WERI-Rb-1 (cell line): Measurements from ENCODE around the gene TMC8.

Experiments
- DNase-seq: peaks from one replicate; pipeline ENCODE4 v3.0.0-alpha.2; 2020
- H3K27ac ChIP-seq: fragments of 250-450 bp; sonication (Bioruptor Pico); 2 replicates; pipeline ENCODE4 v1.5.1; 2020; ENCODE audit warnings: mild to moderate bottlenecking, moderate library complexity
- H3K27me3 ChIP-seq: fragments of 250-450 bp; sonication (Bioruptor Pico); 2 replicates; pipeline ENCODE4 v1.5.1; 2021; ENCODE audit warnings: mild to moderate bottlenecking, low read depth, moderate library complexity; ENCODE audit not compliant: insufficient read depth, severe bottlenecking
- H3K36me3 ChIP-seq: fragments of 250-450 bp; sonication (Bioruptor Pico); 2 replicates; pipeline ENCODE4 v1.5.1; 2020; ENCODE audit warnings: mild to moderate bottlenecking, moderate library complexity
- H3K4me3 ChIP-seq: 2 replicates; pipeline ENCODE4 v1.5.1; 2011; ENCODE audit warnings: low read depth, mild to moderate bottlenecking, control low read depth, low read length
- H3K9me3 ChIP-seq: fragments of 250-450 bp; sonication (Bioruptor Pico); 2 replicates; pipeline ENCODE4 v1.5.1; 2021; ENCODE audit warnings: mild to moderate bottlenecking, moderate library complexity; ENCODE audit not compliant: severe bottlenecking
- TF ChIP-seq, protein P1 (sequence below): IDR thresholded peaks from 2 replicates; pipeline ENCODE4 v1.5.1; 2011; ENCODE audit warnings: low read depth, mild to moderate bottlenecking, control low read depth, inconsistent platforms, low read length

TMC8 gene

DNA sequence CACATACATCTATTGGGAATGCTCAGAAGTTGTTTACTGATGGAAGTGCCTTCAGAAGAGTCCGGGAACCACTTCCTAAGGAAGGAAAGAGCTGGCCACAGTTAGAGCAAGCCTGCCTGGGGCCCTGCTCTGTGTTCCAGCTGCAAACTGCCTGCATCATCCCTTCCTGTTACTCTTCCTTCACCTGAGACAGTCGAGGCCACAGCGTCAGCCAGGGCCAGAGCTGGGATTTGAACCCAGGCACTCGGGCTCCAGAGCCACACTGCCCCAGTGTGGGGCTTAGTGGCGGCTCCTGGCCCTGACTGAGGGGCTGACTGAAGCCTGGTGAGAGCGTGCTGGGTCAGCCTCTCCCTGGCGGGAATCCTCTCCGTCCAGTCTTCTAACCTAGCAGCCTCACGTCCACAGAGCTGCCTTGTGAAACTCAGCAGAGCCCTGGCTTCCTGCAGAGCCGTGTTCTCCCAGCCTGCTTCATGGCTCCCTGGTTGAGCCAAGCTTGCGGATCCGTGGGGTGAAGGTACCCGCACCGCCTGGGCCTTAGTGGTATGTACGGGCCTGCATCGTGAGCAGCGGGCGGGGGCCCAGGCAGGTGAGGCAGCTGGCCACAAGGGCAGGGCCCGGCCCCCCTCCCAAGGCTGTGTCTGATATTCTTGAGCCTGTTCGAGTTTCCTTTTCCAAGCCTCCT is 11.0 kb downstream of the TMC8 start:
- Histone ChIP-seq H3K27ac (no peak overlapping the region; the same call in 1 of the 2 replicates), H3K9me3 (no peaks in the 10 kb centered on the region), H3K36me3 (no peaks in the 10 kb centered on the region), H3K4me3 (no peak overlapping the region), H3K27me3 (no peaks in the 10 kb centered on the region)
- TF ChIP-seq, protein P1, sequence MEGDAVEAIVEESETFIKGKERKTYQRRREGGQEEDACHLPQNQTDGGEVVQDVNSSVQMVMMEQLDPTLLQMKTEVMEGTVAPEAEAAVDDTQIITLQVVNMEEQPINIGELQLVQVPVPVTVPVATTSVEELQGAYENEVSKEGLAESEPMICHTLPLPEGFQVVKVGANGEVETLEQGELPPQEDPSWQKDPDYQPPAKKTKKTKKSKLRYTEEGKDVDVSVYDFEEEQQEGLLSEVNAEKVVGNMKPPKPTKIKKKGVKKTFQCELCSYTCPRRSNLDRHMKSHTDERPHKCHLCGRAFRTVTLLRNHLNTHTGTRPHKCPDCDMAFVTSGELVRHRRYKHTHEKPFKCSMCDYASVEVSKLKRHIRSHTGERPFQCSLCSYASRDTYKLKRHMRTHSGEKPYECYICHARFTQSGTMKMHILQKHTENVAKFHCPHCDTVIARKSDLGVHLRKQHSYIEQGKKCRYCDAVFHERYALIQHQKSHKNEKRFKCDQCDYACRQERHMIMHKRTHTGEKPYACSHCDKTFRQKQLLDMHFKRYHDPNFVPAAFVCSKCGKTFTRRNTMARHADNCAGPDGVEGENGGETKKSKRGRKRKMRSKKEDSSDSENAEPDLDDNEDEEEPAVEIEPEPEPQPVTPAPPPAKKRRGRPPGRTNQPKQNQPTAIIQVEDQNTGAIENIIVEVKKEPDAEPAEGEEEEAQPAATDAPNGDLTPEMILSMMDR = no peak
- peak; percentile 14 for DNase-seq

DNA sequence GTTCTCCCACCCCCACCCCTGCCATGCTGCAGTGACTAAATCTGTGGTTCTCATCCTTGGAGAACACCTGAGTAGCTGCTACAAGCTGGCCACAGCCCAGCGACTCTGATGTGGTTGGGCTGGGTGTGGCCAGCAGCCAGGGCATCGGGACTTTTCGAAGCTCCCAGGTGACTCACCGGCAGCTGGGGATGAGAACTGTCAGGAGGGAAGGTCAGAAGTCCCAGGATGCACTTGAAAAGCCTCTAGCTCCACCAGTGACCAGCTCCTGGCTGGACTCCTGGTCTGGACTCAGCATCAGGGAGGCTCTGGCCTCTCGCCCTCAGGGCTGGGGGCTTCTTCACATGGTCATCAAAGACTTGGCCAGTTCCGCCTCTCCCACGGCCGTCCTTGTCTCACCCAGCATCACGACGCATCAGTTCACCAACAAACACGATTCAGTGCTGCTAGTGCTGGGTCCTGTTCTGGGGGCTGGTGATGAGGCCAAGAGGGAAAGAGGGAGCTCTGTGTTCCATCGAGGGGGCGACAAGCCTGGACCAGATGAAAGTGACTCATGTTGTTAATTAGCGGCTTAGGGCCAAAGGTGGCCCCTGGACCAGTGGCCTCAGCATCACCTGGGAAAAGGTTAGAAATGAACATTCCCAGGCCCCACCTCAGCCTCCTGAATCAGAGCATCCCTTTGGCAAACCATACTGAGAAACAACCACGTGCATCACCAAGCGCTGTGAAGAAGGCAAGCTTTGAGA is 11.7 kb downstream of the TMC8 start:
- H3K4me3 ChIP-seq = no peak overlapping the region
- TF ChIP-seq, protein P1 = no peak
- no peak for DNase-seq
- no peak overlapping the region for H3K27ac ChIP-seq
- H3K36me3 ChIP-seq = no peaks in the 10 kb centered on the region
- no peaks in the 10 kb centered on the region for H3K27me3 ChIP-seq
- H3K9me3 ChIP-seq = no peaks in the 10 kb centered on the region

DNA sequence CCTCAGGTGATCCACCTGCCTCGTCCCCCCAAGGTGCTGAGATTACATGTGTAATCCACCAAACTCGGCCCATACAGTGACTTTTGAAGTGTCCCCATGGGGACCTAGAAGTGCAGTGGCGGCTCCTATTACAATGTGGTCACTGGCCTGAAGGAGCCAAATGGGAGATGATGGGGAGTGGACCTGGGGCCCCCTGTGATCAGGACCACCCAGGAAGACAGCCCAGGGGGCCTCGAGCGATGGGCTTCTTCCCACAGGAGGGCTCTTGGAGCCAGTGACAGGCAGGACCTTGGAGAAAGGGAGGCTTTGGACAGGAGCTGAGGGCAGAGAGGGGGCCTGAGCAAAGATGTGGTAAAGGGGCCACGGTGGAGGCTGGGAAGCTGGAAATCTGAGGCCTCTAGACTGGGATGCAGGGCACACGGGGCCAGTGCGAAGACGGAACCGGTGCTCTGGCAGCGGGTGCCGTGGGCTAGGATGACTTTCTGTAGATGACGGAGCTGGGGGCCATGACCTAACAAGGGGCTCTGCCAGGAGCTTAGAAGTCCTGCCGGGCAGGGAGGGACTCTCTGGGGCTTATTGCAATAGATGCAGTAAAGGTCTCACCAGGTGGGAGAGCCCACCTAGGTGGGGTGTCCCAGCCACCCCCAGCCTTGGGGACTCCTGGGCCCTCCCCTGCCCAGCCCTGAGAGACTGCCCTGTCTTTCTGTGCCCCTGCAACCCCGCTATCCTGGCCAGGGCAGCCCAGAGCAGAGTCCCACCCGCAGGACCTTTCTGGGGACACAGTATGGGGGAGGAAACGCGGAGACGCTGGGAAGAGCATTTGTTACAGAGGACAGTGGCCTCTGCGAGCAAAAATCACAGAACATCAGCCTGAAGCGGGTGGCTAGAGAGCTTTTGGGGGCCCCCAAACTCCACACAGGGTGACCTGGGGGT is 12.9 kb downstream of the TMC8 start:
- no peaks in the 10 kb centered on the region for H3K27me3 ChIP-seq
- no peak overlapping the region for H3K4me3 ChIP-seq
- H3K36me3 ChIP-seq = no peaks in the 10 kb centered on the region
- no peak for DNase-seq
- TF ChIP-seq, protein P1 = no peak
- H3K27ac ChIP-seq = 0 out of 2 replicates have a peak overlapping the region, but pooled peaks have one; percentile 3
- no peaks in the 10 kb centered on the region for H3K9me3 ChIP-seq

DNA sequence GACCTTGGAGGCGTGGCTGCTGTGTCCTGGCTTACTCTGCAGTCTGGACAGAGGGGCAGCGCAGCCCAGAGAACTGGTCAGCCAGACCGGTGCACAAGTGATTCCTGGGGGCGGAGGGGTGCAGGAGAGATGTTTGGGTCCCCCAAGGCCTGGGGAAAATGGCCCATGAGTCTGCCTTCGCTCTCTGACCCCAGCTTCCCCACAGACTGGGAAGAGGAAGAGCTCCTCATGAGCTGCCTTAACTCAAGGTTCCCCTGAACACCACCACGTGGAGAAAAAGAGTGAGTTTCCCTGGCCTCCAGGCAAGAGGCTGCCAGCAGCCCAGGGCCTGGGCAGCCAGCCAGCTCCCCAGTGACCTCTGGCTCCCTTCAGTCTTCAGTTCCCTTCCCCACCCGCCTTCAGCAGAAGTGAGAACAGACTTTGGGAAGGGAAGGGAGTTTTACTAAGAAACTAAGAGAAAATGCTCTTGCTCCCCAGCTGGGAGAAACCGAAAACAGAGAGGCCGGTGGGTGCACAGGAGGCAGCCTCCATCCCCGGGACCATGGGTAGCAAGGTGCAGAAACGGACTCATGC is 13.7 kb downstream of the TMC8 start:
- DNase-seq = no peak
- no peak overlapping the region for H3K4me3 ChIP-seq
- TF ChIP-seq, protein P1 = no peak
- no peaks in the 10 kb centered on the region for H3K9me3 ChIP-seq
- no peaks in the 10 kb centered on the region for H3K27me3 ChIP-seq
- no peaks in the 10 kb centered on the region for H3K36me3 ChIP-seq
- 0 out of 2 replicates have a peak overlapping the region, but pooled peaks have one; percentile 3 for H3K27ac ChIP-seq

DNA sequence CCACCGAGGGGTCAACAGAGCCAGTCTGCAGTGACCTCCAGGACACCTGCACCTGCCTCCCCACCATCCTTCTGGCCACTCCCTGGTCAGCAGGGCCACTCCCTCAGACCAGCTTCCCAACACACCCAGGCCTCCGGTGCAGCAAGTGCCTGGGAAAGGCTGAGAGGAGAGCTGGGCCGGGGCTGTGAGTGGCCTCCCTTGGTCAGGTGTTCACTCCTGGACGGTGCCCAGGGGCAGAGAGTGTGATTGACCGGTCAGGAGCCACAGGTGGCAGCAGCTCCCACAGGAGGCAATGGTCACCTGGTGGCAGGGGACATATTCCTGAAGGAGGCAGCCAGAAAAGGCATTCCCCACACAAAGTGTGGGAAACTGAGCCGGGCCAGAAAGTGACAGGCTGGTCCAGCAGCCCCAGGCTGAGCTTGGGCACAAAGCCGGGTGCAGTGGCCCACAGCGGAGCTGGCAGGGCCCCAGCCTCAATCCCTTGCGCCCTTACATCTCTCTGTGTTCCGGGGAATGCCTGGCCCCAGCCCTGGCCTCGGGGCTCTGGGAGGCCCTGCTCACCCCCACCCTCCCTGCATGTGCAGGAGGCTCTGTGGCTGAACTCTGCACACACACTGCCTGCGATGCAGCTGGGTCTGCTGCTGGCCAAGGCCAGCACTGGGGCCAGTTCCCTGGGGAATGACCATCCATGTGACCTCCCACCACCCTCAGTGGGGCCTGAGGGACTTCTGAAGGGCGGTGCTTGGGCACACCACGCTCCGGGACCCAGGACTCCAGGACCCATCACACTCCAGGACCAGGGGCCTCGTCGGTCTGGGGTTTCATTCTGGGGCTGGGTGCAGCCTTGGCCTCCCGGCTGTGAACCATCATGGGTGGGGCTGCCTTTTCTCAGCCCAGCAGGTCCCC is 14.4 kb downstream of the TMC8 start:
- H3K4me3 ChIP-seq = no peak overlapping the region
- DNase-seq = no peak
- H3K9me3 ChIP-seq = no peaks in the 10 kb centered on the region
- H3K36me3 ChIP-seq = no peaks in the 10 kb centered on the region
- no peak overlapping the region for H3K27ac ChIP-seq
- no peaks in the 10 kb centered on the region for H3K27me3 ChIP-seq
- TF ChIP-seq, protein P1 = no peak
